Epithelial cell of proximal tubule (primary cell): Measurements from ENCODE around the gene ZFP36L2. TPM values are rescaled to one million over a fixed set of nuclear protein-coding genes. Genes with fewer than 3 reads are reported as not detected.

Experiments
- DNase-seq: peaks from one replicate; pipeline ENCODE4 v3.0.0-alpha.2; 2011; ENCODE audit warnings: low read depth
- H3K4me3 ChIP-seq: 2 replicates; pipeline ENCODE4 v1.5.1; 2011; ENCODE audit warnings: low read depth, mild to moderate bottlenecking, low read length
- total RNA-seq: library from RNA; depleted of rRNA; stranded (reverse); fragments of >200 nt; gene quantifications from 2 replicates; pipeline ENCODE4 v1.2.3, GENCODE V29; 2015
- TF ChIP-seq, protein P1 (sequence below): conservative IDR thresholded peaks from 2 replicates; pipeline ENCODE4 v1.5.1; 2012; ENCODE audit warnings: low read depth, mild to moderate bottlenecking, low read length

Gene ZFP36L2
- total RNA-seq, 1 donor from 2014 or later = 10.5 TPM

GRCh38 chr2:43178602-43179542, 47.5 kb downstream of the ZFP36L2 start:
- TF ChIP-seq, protein P1, sequence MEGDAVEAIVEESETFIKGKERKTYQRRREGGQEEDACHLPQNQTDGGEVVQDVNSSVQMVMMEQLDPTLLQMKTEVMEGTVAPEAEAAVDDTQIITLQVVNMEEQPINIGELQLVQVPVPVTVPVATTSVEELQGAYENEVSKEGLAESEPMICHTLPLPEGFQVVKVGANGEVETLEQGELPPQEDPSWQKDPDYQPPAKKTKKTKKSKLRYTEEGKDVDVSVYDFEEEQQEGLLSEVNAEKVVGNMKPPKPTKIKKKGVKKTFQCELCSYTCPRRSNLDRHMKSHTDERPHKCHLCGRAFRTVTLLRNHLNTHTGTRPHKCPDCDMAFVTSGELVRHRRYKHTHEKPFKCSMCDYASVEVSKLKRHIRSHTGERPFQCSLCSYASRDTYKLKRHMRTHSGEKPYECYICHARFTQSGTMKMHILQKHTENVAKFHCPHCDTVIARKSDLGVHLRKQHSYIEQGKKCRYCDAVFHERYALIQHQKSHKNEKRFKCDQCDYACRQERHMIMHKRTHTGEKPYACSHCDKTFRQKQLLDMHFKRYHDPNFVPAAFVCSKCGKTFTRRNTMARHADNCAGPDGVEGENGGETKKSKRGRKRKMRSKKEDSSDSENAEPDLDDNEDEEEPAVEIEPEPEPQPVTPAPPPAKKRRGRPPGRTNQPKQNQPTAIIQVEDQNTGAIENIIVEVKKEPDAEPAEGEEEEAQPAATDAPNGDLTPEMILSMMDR = no peak
- peak overlapping the region; percentile 23 for H3K4me3 ChIP-seq
- no peak for DNase-seq

GRCh38 chr2:43178055-43178598, 48.3 kb downstream of the ZFP36L2 start:
- TF ChIP-seq, protein P1 = no peak
- no peak for DNase-seq
- H3K4me3 ChIP-seq = no peak overlapping the region

DNA sequence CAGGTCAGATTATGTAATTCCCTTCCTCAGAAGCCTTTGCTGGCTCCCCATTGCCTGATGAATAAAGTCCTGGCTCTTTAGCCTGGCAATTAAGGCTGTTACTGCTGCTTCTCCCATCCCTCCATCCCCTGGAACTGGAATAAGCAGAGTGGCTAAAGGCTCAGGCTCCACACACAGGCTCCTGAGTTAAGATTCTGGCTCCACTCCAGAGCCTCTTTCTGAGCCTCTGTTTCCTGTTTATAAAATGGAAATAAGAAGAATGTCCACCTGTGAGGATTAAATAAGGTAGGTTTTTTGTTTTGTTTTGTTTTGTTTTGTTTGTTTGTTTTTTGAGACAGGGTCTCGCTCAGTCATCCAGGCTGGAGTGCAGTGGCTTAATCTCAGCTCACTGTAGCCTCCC, 50.0 kb downstream of the ZFP36L2 start:
- TF ChIP-seq, protein P1 = no peak

GRCh38 chr2:43175876-43176275, 50.5 kb downstream of the ZFP36L2 start:
- TF ChIP-seq, protein P1 = no peak

More for the DNA sequence above, 50.0 kb downstream of the ZFP36L2 start:
- H3K4me3 ChIP-seq = no peak overlapping the region
- DNase-seq = no peak

GRCh38 chr2:43175020-43175441, 51.4 kb downstream of the ZFP36L2 start:
- TF ChIP-seq, protein P1 = no peak
- no peak overlapping the region for H3K4me3 ChIP-seq
- no peak for DNase-seq

More at GRCh38 chr2:43175876-43176275, 50.5 kb downstream of the ZFP36L2 start:
- no peak for DNase-seq
- H3K4me3 ChIP-seq = no peak overlapping the region

DNA sequence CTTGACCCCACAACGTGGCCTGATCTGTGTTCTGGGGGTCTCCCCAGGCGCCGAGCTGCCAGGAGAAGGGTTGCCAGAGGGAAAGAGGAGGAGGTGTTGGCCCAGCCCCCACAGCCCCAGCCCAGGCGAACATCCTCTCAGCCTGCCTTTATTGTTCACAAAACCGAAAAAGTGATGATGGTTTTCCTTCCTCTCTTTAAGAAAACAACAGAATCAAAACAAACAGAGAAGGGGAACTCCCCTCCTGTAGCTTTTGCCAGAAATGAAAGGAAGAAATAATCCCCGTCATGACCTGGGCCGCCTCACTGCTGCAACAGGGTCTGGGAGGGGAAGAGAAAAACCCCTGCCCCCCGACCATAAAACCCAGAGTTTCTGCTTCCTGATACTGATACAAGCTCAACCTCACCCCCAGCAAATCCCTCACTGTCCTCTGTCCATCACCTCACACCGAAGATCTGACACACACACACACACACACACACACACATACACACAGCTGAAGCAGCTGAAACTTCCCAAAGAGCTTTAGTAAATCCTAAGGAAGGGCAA, 52.0 kb downstream of the ZFP36L2 start:
- DNase-seq = no peak
- no peak overlapping the region for H3K4me3 ChIP-seq
- TF ChIP-seq, protein P1 = no peak
